Lung (tissue), 12 donors: ENCODE results near the gene CD163L1. TPM values are rescaled to one million over a fixed set of nuclear protein-coding genes. Genes with fewer than 3 reads are reported as not detected.
"Not testable (repeated sequence)": the region's sequence is repeated elsewhere in the genome, so short reads cannot be mapped to it uniquely, and the experiment has no call there.

Experiments used
- ATAC-seq: fragments of 200-7000 bp; cut with Tn5 transposase; one replicate; pipeline ENCODE4 v1.9.1; 2020; ENCODE audit warnings: moderate number of reproducible peaks; ENCODE audit not compliant: insufficient read depth, low FRiP score
- DNase-seq, 3 donors: peaks; one replicate each; pipeline ENCODE4 v3.0.0-alpha.2; 2013 to 2017
- H3K27ac ChIP-seq, 2 donors: one replicate each; pipeline ENCODE4 v1.5.1; 2013; ENCODE audit warnings: mild to moderate bottlenecking in 2 of 2, moderate library complexity in 2 of 2, control low read depth in 1 of 2, inconsistent platforms in 1 of 2, low read depth in 1 of 2, low read length in 1 of 2
- H3K27me3 ChIP-seq, 3 donors: one replicate each; pipeline ENCODE4 v1.5.1; 2013; ENCODE audit warnings: low read length in 2 of 3; ENCODE audit not compliant: control insufficient read depth in 3 of 3, insufficient read depth in 3 of 3
- H3K36me3 ChIP-seq, 4 donors: one replicate each; pipeline ENCODE4 v1.5.1; 2013; ENCODE audit warnings: low read length in 4 of 4, mild to moderate bottlenecking in 1 of 4, moderate library complexity in 1 of 4; ENCODE audit not compliant: control insufficient read depth in 4 of 4, insufficient read depth in 4 of 4
- H3K4me1 ChIP-seq, 5 donors: one replicate each; pipeline ENCODE4 v1.5.1; 2013; ENCODE audit warnings: low read length in 5 of 5, mild to moderate bottlenecking in 2 of 5, moderate library complexity in 1 of 5; ENCODE audit not compliant: control insufficient read depth in 5 of 5, insufficient read depth in 5 of 5
- H3K4me3 ChIP-seq: one replicate; pipeline ENCODE4 v1.5.1; 2013; ENCODE audit warnings: mild to moderate bottlenecking, control low read depth, moderate library complexity
- H3K9ac ChIP-seq, 2 donors: one replicate each; pipeline ENCODE4 v1.5.1; 2013; ENCODE audit warnings: low read length in 2 of 2, control low read depth in 1 of 2; ENCODE audit not compliant: insufficient read depth in 1 of 2
- H3K9me3 ChIP-seq, 4 donors: one replicate each; pipeline ENCODE4 v1.5.1; 2013; ENCODE audit warnings: low read length in 3 of 4, mild to moderate bottlenecking in 1 of 4, moderate library complexity in 1 of 4; ENCODE audit not compliant: control insufficient read depth in 4 of 4, insufficient read depth in 3 of 4
- CTCF ChIP-seq: IDR thresholded peaks from 2 replicates; pipeline ENCODE4 v1.5.1; 2012; ENCODE audit warnings: mild to moderate bottlenecking; ENCODE audit errors: control extremely low read depth, extremely low read depth
- WGBS, 2 donors: extraction: QIAGEN DNeasy Blood & Tissue Kit; methylation state at CpG; one replicate each; pipeline ENCODE4 v1.1.7; 2013; 5-methylcytosine and 5-hydroxymethylcytosine counted together
- polyA plus RNA-seq, 2 donors: library from polyadenylated mRNA; stranded (reverse); fragments of 200-250 nt; gene quantifications; one replicate each; pipeline ENCODE4 v1.2.1, GENCODE V29; 2013
- total RNA-seq, 2 donors: library from RNA; depleted of rRNA in 1 of 2; stranded (reverse); fragments of >200 nt in 1 of 2; gene quantifications; one replicate each; pipeline ENCODE4 v1.2.1, GENCODE V29; 2014 to 2021
- donor health status: control.
- donor health status: control.
- donor health status: Bipolar disorder and iron deficiency.
- donor health status: healthy.
- donor health status: DM: yes; HTN: yes; CAD: no.

CD163L1 gene
- total and polyA plus RNA-seq, 4 donors = 2.1 to 22.0 (median 3.3) TPM

DNA sequence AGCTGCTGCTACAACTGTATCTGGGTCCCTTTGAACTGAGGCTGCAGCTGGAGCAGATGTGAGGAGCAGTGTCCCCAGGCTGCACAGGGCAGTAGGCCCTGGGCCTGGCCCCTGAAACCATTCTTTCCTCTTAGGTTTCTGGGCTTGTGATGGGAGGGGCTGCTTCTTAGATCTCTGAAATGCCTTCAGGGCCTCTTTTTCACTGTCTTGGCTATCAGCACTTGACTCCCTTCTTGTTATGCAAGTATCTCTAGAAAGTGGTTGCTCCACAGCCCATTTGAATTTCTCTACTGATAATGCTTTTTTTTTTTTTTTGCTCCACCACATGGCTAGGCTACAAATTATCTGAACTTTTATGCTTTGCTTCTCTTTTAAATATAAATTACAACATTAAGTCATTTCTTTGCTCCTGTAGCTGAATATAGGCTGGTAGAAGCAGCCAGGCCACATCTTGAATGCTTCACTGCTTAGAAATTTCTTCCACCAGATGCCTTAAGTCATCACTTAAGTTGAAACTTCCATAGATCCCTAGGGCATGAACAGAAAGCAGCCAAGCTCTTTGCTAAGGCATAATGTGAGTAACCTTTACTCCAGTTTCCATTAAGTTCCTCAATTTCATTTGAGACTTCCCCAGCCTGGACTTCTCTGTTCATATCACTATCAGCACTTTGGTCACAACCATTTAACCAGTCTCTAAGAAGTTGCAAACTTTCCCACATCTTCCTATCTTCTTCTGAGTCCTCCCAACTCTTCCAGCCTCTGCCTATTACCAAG is 98.9 kb downstream of the CD163L1 start:
- DNase-seq (no peak), ATAC-seq (no peak)
- no peak for TF ChIP-seq CTCF
- H3K36me3 ChIP-seq = no peaks in the 10 kb centered on the region
- H3K4me1 ChIP-seq = no peaks in the 10 kb centered on the region
- H3K27me3 ChIP-seq = no peaks in the 10 kb centered on the region
- no peak overlapping the region for H3K9ac ChIP-seq
- H3K4me3 ChIP-seq = no peak overlapping the region
- H3K9me3 ChIP-seq = peaks cover 0 to 11% (median 6%) of the 10 kb centered on the region in 4 donors
- no peak overlapping the region for H3K27ac ChIP-seq

DNA sequence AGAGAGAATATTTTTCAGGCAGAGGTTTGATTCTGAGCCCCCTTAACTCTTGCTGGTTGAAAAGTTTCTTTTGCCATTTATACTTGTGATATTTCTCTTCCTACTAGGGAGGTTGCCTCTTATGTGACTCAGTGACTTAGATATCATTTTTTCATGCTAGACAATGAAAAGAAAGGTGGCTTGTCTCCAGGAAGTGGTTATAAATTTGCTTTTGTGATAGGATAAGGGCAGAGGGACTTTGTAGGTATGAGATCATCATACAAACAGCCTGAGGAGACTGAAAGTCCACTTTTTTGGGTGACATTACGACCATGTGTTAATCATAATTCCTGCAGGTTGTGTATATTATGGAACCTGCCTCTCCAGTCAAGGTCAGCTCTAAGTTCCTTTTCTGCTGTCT is 104.3 kb downstream of the CD163L1 start:
- no peaks in the 10 kb centered on the region for H3K27me3 ChIP-seq
- no peak overlapping the region for H3K9ac ChIP-seq
- no peak overlapping the region for H3K27ac ChIP-seq
- H3K9me3 ChIP-seq = peaks cover 0 to 8% (median 2%) of the 10 kb centered on the region in 4 donors
- no peaks in the 10 kb centered on the region for H3K4me1 ChIP-seq
- no peak overlapping the region for H3K4me3 ChIP-seq
- WGBS, 2 donors = 74 to 79% methylated on average over 1 of the region's 1 CpG
- no peak for TF ChIP-seq CTCF
- H3K36me3 ChIP-seq = no peaks in the 10 kb centered on the region
- ATAC-seq (no peak), DNase-seq (no peak)

GRCh38 chr12:7337790-7338189 is 106.2 kb downstream of the CD163L1 start:
- H3K9me3 ChIP-seq, H3K4me3 ChIP-seq, H3K9ac ChIP-seq, H3K36me3 ChIP-seq, H3K4me1 ChIP-seq, DNase-seq, H3K27ac ChIP-seq, H3K27me3 ChIP-seq, ATAC-seq: not testable (repeated sequence)
- WGBS, 2 donors = 90 to 94% methylated on average over 5 of the region's 5 CpGs

- Histone ChIP-seq H3K27ac (no peak overlapping the region), H3K27me3 (no peaks in the 10 kb centered on the region), H3K4me1 (no peaks in the 10 kb centered on the region), H3K4me3 (no peak overlapping the region), H3K36me3 (no peaks in the 10 kb centered on the region), H3K9ac (no peak overlapping the region), H3K9me3 (peaks cover 0 to 2% (median 0%) of the 10 kb centered on the region in 4 donors)
- no peak for DNase-seq
- ATAC-seq = no peak
- WGBS, 2 donors = 72 to 89% methylated on average over 7 of the region's 7 CpGs
- TF ChIP-seq CTCF = no peak
These were observed 116.0 kb downstream of the CD163L1 start for GRCh38 chr12:7327918-7328317.
